H9 (cell line): Measurements from ENCODE around the gene VWA8. TPM values are rescaled to one million over a fixed set of nuclear protein-coding genes. Genes with fewer than 3 reads are reported as not detected.

ENCODE experiments used
- DNase-seq: peaks from one replicate; pipeline ENCODE4 v3.0.0-alpha.2; 2017
- H2AFZ ChIP-seq: one replicate; pipeline ENCODE4 v1.6.1; 2013; ENCODE audit warnings: mild to moderate bottlenecking, low read length, control low read depth, moderate library complexity
- H2AK5ac ChIP-seq: 2 replicates; pipeline ENCODE4 v1.6.1; 2013; ENCODE audit warnings: low read length, control low read depth, mixed read lengths; ENCODE audit not compliant: insufficient read length
- H2BK120ac ChIP-seq: one replicate; pipeline ENCODE4 v1.6.1; 2013; ENCODE audit warnings: low read depth, mild to moderate bottlenecking, low read length, control low read depth, inconsistent platforms; ENCODE audit not compliant: poor library complexity, severe bottlenecking
- H2BK12ac ChIP-seq: 2 replicates; pipeline ENCODE4 v1.6.1; 2013; ENCODE audit warnings: low read length, control low read depth, mixed read lengths, low read depth; ENCODE audit not compliant: insufficient read length
- H2BK15ac ChIP-seq: 2 replicates; pipeline ENCODE4 v1.6.1; 2013; ENCODE audit warnings: low read depth, low read length, control low read depth
- H2BK20ac ChIP-seq: one replicate; pipeline ENCODE4 v1.6.1; 2013; ENCODE audit warnings: low read depth, mild to moderate bottlenecking, low read length, control low read depth, inconsistent platforms; ENCODE audit not compliant: poor library complexity, severe bottlenecking
- H2BK5ac ChIP-seq: 2 replicates; pipeline ENCODE4 v1.6.1; 2013; ENCODE audit warnings: low read length, control low read depth, mixed read lengths; ENCODE audit not compliant: insufficient read length
- H3K14ac ChIP-seq: 2 replicates; pipeline ENCODE4 v1.6.1; 2013; ENCODE audit warnings: low read length, control low read depth; ENCODE audit not compliant: insufficient read depth
- H3K18ac ChIP-seq: 2 replicates; pipeline ENCODE4 v1.6.1; 2013; ENCODE audit warnings: low read depth, mild to moderate bottlenecking, mixed read lengths, low read length, control low read depth; ENCODE audit not compliant: insufficient read length
- H3K23ac ChIP-seq: 2 replicates; pipeline ENCODE4 v1.6.1; 2013; ENCODE audit warnings: low read length, control low read depth, mixed read lengths, low read depth; ENCODE audit not compliant: insufficient read length
- H3K23me2 ChIP-seq: 2 replicates; pipeline ENCODE4 v1.6.1; 2013; ENCODE audit warnings: low read depth, mild to moderate bottlenecking, mixed read lengths, low read length, control low read depth; ENCODE audit not compliant: insufficient read length, poor library complexity, severe bottlenecking
- H3K27ac ChIP-seq: 2 replicates; pipeline ENCODE4 v1.5.1; 2013; ENCODE audit warnings: low read length, control low read depth, mixed read lengths, low read depth; ENCODE audit not compliant: insufficient read length
- H3K27me3 ChIP-seq: 2 replicates; pipeline ENCODE4 v1.6.1; 2013; ENCODE audit warnings: low read length, control low read depth, inconsistent platforms; ENCODE audit not compliant: insufficient read depth
- H3K4ac ChIP-seq: 2 replicates; pipeline ENCODE4 v1.6.1; 2013; ENCODE audit warnings: low read depth, mild to moderate bottlenecking, control low read depth, inconsistent platforms, low read length, moderate library complexity
- H3K4me1 ChIP-seq: 2 replicates; pipeline ENCODE4 v1.6.1; 2013; ENCODE audit warnings: low read length, control low read depth, inconsistent platforms; ENCODE audit not compliant: insufficient read depth
- H3K4me2 ChIP-seq: 2 replicates; pipeline ENCODE4 v1.6.1; 2013; ENCODE audit warnings: low read length, control low read depth, mixed read lengths; ENCODE audit not compliant: insufficient read length, insufficient read depth
- H3K56ac ChIP-seq: 2 replicates; pipeline ENCODE4 v1.6.1; 2013; ENCODE audit warnings: low read depth, mild to moderate bottlenecking, mixed read lengths, low read length, control low read depth; ENCODE audit not compliant: insufficient read length
- H3K79me1 ChIP-seq: 2 replicates; pipeline ENCODE4 v1.6.1; 2013; ENCODE audit warnings: low read depth, mild to moderate bottlenecking, moderate library complexity, low read length, control low read depth, inconsistent platforms; ENCODE audit not compliant: insufficient read depth, poor library complexity, severe bottlenecking
- H3K79me2 ChIP-seq: 2 replicates; pipeline ENCODE4 v1.6.1; 2013; ENCODE audit warnings: low read length, control low read depth, inconsistent platforms; ENCODE audit not compliant: insufficient read depth
- H3K9ac ChIP-seq: 2 replicates; pipeline ENCODE4 v1.6.1; 2013; ENCODE audit warnings: low read length, control low read depth, mixed read lengths; ENCODE audit not compliant: insufficient read length; ENCODE audit errors: extremely low read depth
- H3K9me3 ChIP-seq: one replicate; pipeline ENCODE4 v1.6.1; 2013; ENCODE audit warnings: low read depth, low read length, inconsistent platforms; ENCODE audit not compliant: control insufficient read depth
- H3T11ph ChIP-seq: one replicate; pipeline ENCODE4 v1.6.1; 2013; ENCODE audit warnings: mild to moderate bottlenecking, low read length, control low read depth, inconsistent platforms
- H4K20me1 ChIP-seq: one replicate; pipeline ENCODE4 v1.6.1; 2013; ENCODE audit not compliant: control insufficient read depth, insufficient read length, insufficient read depth
- H4K5ac ChIP-seq: 2 replicates; pipeline ENCODE4 v1.6.1; 2013; ENCODE audit warnings: low read depth, mild to moderate bottlenecking, mixed read lengths, low read length, control low read depth; ENCODE audit not compliant: insufficient read length
- H4K8ac ChIP-seq: replicated peaks from 2 replicates; pipeline ENCODE4 v1.6.1; 2013; ENCODE audit warnings: low read length, control low read depth, mixed read lengths, low read depth; ENCODE audit not compliant: insufficient read length
- H4K91ac ChIP-seq: 2 replicates; pipeline ENCODE4 v1.6.1; 2013; ENCODE audit warnings: low read depth, mild to moderate bottlenecking, moderate library complexity, mixed read lengths, low read length, control low read depth; ENCODE audit not compliant: insufficient read length
- H3K27ac Mint-ChIP-seq, 3 experiments: 2 replicates in 2 of 3; 3 replicates in 1 of 3; pipeline ENCODE4 v1.8.0; 2020 to 2021; ENCODE audit warnings: mixed read lengths in 3 of 3, mild to moderate bottlenecking in 1 of 3, moderate library complexity in 1 of 3
- H3K27me3 Mint-ChIP-seq: 2 replicates; pipeline ENCODE4 v1.8.0; 2021; ENCODE audit warnings: low read depth, mild to moderate bottlenecking, moderate library complexity, mixed read lengths
- H3K36me3 Mint-ChIP-seq, 3 experiments: 2 replicates in 2 of 3; 3 replicates in 1 of 3; pipeline ENCODE4 v1.8.0; 2020 to 2021; ENCODE audit warnings: low read depth in 3 of 3, mixed read lengths in 3 of 3; ENCODE audit not compliant: insufficient read depth in 1 of 3
- H3K4me1 Mint-ChIP-seq, 2 experiments: 2 replicates each; pipeline ENCODE4 v1.8.0; 2020; ENCODE audit warnings: mixed read lengths in 2 of 2
- H3K4me3 Mint-ChIP-seq, 2 experiments: 2 replicates in 1 of 2; 3 replicates in 1 of 2; pipeline ENCODE4 v1.8.0; 2020 to 2021; ENCODE audit warnings: mild to moderate bottlenecking in 2 of 2, mixed read lengths in 2 of 2, moderate library complexity in 1 of 2
- H3K9me3 Mint-ChIP-seq, 2 experiments: 2 replicates in 1 of 2; 3 replicates in 1 of 2; pipeline ENCODE4 v1.8.0; 2020; ENCODE audit warnings: mild to moderate bottlenecking in 2 of 2, mixed read lengths in 2 of 2, moderate library complexity in 1 of 2
- WGBS: extraction: QIAGEN DNeasy Blood & Tissue Kit; methylation state at CpG from one replicate; pipeline ENCODE4 v1.1.7; 2013; ENCODE audit warnings: missing lambda C conversion rate, low lambda C conversion rate, mixed read lengths; ENCODE audit not compliant: insufficient read length; ENCODE audit errors: extremely low coverage; 5-methylcytosine and 5-hydroxymethylcytosine counted together
- total RNA-seq: library from RNA; stranded (reverse); gene quantifications from 2 replicates; pipeline ENCODE4 v1.2.1, GENCODE V29; 2021
- TF ChIP-seq, protein P1 (sequence below): fragments of 200-600 bp; sonication (generic); conservative IDR thresholded peaks from 3 replicates; pipeline ENCODE4 v1.8.0; 2021; ENCODE audit warnings: antibody characterized with exemption, mild to moderate bottlenecking

VWA8 gene
- total RNA-seq, 1 experiment from 2014 or later: 17.4 TPM

DNA sequence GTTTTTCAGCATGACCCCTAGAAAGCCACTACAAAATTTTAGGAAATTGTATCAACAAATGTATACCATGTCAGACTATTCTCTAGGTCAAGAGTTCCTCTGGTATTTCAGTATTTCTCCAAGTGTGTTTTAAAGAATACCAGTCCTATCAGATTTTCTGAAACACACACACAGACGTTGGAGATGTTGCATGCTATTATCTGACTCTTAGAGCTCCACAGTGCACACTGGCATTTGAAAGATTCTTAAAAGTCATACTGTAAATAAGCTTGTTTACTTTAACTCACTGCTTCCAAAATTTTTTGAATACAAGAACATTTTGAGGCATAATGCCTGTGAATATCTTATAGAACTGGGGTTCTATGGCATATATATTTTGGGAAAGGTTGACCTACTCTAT lies 33.8 kb upstream of the VWA8 start:
- H3K14ac ChIP-seq: no peak overlapping the region
- Mint-ChIP-seq H3K4me1 (no peaks in the 10 kb centered on the region), H3K9me3 (no peaks in the 10 kb centered on the region), H3K27ac (no peak overlapping the region), H3K27me3 (no peaks in the 10 kb centered on the region; the same call in 1 of the 2 replicates), H3K4me3 (no peak overlapping the region), H3K36me3 (no peaks in the 10 kb centered on the region)
- H2AFZ ChIP-seq: no peak overlapping the region
- H3K23me2 ChIP-seq: no peaks in the 10 kb centered on the region
- H4K91ac ChIP-seq: no peak overlapping the region
- no peak overlapping the region for H4K5ac ChIP-seq
- H3K18ac ChIP-seq: no peak overlapping the region
- H4K20me1 ChIP-seq: no peaks in the 10 kb centered on the region
- no peak overlapping the region for H3K56ac ChIP-seq
- H3K9ac ChIP-seq: no peak overlapping the region
- H2BK120ac ChIP-seq: no peak overlapping the region
- WGBS: no CpG with 5 or more reads among the region's 1 CpG
- H2BK12ac ChIP-seq: no peak overlapping the region
- no peak overlapping the region for H2AK5ac ChIP-seq
- H3K4me1 ChIP-seq: no peaks in the 10 kb centered on the region
- H4K8ac ChIP-seq: no peak overlapping the region
- no peaks in the 10 kb centered on the region for H3K9me3 ChIP-seq
- no peak overlapping the region for H2BK5ac ChIP-seq
- H3K27me3 ChIP-seq: no peaks in the 10 kb centered on the region
- no peaks in the 10 kb centered on the region for H3K79me2 ChIP-seq
- no peak overlapping the region for H3K23ac ChIP-seq
- TF ChIP-seq, protein P1, sequence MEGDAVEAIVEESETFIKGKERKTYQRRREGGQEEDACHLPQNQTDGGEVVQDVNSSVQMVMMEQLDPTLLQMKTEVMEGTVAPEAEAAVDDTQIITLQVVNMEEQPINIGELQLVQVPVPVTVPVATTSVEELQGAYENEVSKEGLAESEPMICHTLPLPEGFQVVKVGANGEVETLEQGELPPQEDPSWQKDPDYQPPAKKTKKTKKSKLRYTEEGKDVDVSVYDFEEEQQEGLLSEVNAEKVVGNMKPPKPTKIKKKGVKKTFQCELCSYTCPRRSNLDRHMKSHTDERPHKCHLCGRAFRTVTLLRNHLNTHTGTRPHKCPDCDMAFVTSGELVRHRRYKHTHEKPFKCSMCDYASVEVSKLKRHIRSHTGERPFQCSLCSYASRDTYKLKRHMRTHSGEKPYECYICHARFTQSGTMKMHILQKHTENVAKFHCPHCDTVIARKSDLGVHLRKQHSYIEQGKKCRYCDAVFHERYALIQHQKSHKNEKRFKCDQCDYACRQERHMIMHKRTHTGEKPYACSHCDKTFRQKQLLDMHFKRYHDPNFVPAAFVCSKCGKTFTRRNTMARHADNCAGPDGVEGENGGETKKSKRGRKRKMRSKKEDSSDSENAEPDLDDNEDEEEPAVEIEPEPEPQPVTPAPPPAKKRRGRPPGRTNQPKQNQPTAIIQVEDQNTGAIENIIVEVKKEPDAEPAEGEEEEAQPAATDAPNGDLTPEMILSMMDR: no peak
- H3K4me2 ChIP-seq: no peak overlapping the region
- no peak overlapping the region for H2BK20ac ChIP-seq
- no peak for DNase-seq
- H2BK15ac ChIP-seq: no peak overlapping the region
- H3K4ac ChIP-seq: no peak overlapping the region
- H3K27ac ChIP-seq: no peak overlapping the region
- H3K79me1 ChIP-seq: no peaks in the 10 kb centered on the region
- H3T11ph ChIP-seq: no peak overlapping the region
